ENCODE results near the gene RAB40B.

DNA sequence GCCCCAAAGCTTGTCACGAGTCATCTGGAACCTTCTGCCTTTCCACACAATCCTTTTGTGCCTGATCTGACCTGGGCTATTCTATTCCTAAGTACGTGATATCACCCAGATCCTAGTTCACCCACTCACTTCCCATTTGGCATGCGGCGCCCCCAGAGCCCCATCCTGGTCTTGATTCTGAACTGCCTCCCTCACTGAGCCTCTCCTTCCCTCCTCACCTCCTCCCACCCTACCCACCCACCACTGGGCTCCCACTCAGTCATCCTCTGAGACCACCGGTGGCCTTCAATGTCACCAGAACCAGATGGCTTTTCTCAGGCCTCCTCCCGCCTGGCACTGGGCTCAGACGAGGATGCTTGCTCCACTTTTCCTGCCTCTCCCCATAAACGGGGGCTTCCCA, 68.8 kb downstream of the RAB40B start:
- TF ChIP-seq SMC3 (IDR thresholded peaks at IDR 0.05; ENCODE audit: low read depth, low read length) (no peak), RFX5 (IDR thresholded peaks at IDR 0.05; ENCODE audit: low read depth, low read length) (no peak), RCOR1 (IDR thresholded peaks at IDR 0.05; ENCODE audit: insufficient replicate concordance, low read length) (no peak), RAD21 (IDR thresholded peaks at IDR 0.05; ENCODE audit: low read length) (no peak)
- TF ChIP-seq, protein P1, sequence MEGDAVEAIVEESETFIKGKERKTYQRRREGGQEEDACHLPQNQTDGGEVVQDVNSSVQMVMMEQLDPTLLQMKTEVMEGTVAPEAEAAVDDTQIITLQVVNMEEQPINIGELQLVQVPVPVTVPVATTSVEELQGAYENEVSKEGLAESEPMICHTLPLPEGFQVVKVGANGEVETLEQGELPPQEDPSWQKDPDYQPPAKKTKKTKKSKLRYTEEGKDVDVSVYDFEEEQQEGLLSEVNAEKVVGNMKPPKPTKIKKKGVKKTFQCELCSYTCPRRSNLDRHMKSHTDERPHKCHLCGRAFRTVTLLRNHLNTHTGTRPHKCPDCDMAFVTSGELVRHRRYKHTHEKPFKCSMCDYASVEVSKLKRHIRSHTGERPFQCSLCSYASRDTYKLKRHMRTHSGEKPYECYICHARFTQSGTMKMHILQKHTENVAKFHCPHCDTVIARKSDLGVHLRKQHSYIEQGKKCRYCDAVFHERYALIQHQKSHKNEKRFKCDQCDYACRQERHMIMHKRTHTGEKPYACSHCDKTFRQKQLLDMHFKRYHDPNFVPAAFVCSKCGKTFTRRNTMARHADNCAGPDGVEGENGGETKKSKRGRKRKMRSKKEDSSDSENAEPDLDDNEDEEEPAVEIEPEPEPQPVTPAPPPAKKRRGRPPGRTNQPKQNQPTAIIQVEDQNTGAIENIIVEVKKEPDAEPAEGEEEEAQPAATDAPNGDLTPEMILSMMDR (conservative IDR thresholded peaks at IDR 0.05; ENCODE audit: low read depth, low read length) = no peak
